SK-MEL-5 (cell line): ENCODE data around the gene TMEM271. TPM values are rescaled to one million over a fixed set of nuclear protein-coding genes. Genes with fewer than 3 reads are reported as not detected.

Experiments
- DNase-seq: peaks from one replicate; pipeline ENCODE4 v3.0.0-alpha.2; 2016; ENCODE audit warnings: low read depth, low spot score
- in situ Hi-C: cut with HindIII; loops from 2 replicates; pipeline ENCODE4 v1.10.0; 2016; ENCODE audit warnings: low sequenced_read_pairs, high pct_unique_total_duplicates, low pct_unique_long_range_greater_than_20kb
- total RNA-seq: library from RNA; depleted of rRNA; stranded (reverse); fragments of >200 nt; shearing (Covaris generic); gene quantifications from 2 replicates; pipeline ENCODE4 v1.2.3, GENCODE V29; 2014; rRNA removed

TMEM271 gene
- total RNA-seq, 1 experiment from 2014 or later, result not detected

GRCh38 chr4:530017-530781 lies 45.9 kb downstream of the TMEM271 start:
- DNase-seq, result no peak
- in situ Hi-C loops, result no loop called here

GRCh38 chr4:529563-529962 lies 46.5 kb downstream of the TMEM271 start:
- in situ Hi-C loops, result no loop called here
- DNase-seq, result no peak

DNA sequence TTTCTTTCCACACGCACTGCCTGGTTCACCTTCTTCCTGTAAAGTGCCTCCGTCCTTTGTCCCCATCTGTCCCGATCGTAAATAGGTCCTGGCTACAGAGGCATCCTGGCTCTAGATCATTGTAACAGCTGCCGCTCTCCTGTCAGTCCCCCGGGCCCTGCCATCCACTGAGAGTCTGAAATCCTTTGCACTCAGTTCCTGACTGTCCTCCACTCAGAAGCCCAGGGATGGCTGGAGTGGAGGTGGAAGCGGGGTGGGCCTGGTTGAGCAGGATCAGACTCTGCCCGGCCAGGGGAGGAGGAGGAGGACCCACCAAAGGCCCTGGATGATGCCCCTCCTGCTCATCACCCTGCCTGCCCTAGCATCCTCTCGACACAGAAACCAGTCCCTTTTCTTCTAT lies 47.3 kb downstream of the TMEM271 start:
- in situ Hi-C loops, result no loop called here
- DNase-seq, result no peak

GRCh38 chr4:528296-528695 lies 47.8 kb downstream of the TMEM271 start:
- in situ Hi-C loops, result no loop called here

DNA sequence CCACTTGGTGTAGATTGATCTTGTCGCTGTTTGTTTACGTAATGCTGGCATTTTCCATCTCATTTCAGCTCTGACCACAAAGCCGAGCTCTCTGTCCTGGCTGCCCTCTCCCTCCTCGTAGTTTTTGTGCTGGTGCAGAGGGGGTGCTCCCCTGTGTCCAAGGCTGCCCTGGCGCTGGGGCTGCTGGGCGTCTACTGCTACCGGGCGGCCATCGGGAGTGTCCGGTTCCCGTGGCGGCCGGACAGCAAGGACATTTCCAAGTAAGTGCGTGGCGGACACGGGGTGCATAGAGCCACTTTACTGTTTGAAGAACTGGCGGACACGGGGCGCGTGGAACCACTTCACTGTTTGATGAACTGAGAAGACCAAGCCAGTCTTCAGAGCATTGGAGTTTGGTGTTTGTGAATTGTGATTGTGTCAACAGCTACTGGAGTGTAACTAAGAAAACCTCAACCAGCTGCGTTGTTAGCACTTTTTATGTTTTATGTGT lies 49.1 kb downstream of the TMEM271 start:
- in situ Hi-C loops, result no loop called here
- no peak for DNase-seq

More at GRCh38 chr4:528296-528695, 47.8 kb downstream of the TMEM271 start:
- no peak for DNase-seq

DNA sequence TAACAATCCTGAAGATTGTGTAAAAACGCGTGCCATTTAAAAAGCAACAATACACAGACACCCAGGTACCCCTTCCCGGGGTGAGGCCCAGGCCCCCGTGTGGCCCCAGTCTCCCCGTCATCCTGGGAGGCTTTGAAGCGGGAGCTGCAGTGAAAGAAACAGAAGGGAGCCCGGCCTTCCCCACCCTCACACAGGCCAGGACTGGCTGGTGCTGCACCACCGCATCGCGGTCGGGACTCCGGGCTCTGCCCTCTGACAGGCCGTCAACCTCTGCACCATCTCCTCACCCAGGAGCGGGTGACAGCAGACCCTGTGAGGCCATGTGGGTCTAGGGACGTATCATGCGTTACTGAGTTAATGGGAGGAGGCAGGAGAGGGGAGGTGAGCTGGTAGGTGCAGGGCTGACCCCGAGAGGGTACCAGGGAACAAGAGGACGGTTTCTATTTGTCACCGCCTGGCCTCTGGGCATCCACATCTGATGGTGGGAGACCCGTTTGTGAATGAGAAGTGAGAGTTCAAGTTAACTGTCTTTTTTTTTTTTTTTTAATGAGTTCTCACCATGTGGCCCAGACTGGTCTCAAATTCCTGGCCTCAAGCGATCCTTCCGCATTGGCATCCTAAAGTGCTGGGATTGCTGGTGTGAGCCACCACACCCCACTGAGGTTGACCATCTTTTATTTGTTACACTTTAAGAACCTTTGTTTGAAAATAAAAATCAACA lies 49.7 kb downstream of the TMEM271 start:
- no peak for DNase-seq
- in situ Hi-C loops, result no loop called here

- DNase-seq, result no peak
- in situ Hi-C loops, result no loop called here
Measured at GRCh38 chr4:525660-526059, 50.4 kb downstream of the TMEM271 start.

DNA sequence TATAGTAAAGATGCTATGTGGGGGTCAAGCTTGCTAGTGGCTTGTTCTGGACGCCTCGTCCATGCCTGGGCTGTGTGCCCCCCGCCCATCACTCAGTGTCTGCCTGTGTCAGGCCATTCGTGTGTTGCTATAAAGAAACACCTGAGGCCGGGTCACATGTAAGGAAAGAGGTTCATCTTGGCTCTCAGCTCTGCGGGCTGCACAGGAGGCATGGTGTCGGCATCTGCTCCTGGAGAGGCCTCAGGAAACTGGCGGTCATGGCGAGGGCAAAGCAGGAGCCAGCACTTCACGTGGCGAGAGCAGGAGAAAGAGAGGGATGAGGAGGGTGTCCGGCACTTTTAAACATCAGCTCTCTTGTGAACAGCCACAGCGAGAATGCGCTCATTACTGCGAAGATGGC lies 51.9 kb downstream of the TMEM271 start:
- in situ Hi-C loops, result no loop called here
- DNase-seq, result no peak

Other genes with a start within 250 kb of the TMEM271 start
- 20.8 and 22.1 TPM in 2 replicates for gene ZNF141, start 238.5 kb downstream of the TMEM271 start, total RNA-seq
- 18.1 and 22.9 TPM in 2 replicates for gene ZNF721, start 77.1 kb downstream of the TMEM271 start, total RNA-seq
- 33.2 and 38.9 TPM in 2 replicates for gene PIGG, start 77.1 kb downstream of the TMEM271 start, total RNA-seq
- not detected in 2 replicates for gene PDE6B, start 49.3 kb upstream of the TMEM271 start, total RNA-seq
- 236 and 245 TPM in 2 replicates for gene ATP5ME, start 98.0 kb upstream of the TMEM271 start, total RNA-seq
- gene MYL5, start 98.2 kb upstream of the TMEM271 start, total RNA-seq, result 2.7 and 3.3 TPM in 2 replicates
- not detected in 2 replicates for gene SLC49A3, start 112.9 kb upstream of the TMEM271 start, total RNA-seq
- gene PCGF3, start 129.5 kb upstream of the TMEM271 start, total RNA-seq, result 16.2 and 22.7 TPM in 2 replicates
- 0.48 and 0.58 TPM in 2 replicates for gene CPLX1, start 249.8 kb upstream of the TMEM271 start, total RNA-seq